ENCODE measurements around the gene EFHC2. TPM values are rescaled to one million over a fixed set of nuclear protein-coding genes. Genes with fewer than 3 reads are reported as not detected.

Gene EFHC2
- total RNA-seq, 1 donor from 2014 or later, result not detected

- FAIRE-seq (no peak), DNase-seq (ENCODE audit: low read depth) (no peak)
- Mint-ChIP-seq H3K4me3 (ENCODE audit: unreplicated experiment) (no peak overlapping the region), H3K27ac (ENCODE audit: unreplicated experiment) (no peak overlapping the region), H3K27me3 (ENCODE audit: low read depth, unreplicated experiment) (no peaks in the 10 kb centered on the region), H3K4me1 (ENCODE audit: low read depth, unreplicated experiment) (no peaks in the 10 kb centered on the region), H3K9me3 (ENCODE audit: unreplicated experiment) (no peaks in the 10 kb centered on the region), H3K36me3 (ENCODE audit: low read depth, unreplicated experiment) (no peaks in the 10 kb centered on the region)
- TF ChIP-seq EZH2 (IDR thresholded peaks at IDR 0.05; ENCODE audit: insufficient read depth, low read length) (no peak), CTCF (IDR thresholded peaks at IDR 0.05; ENCODE audit: insufficient read depth, low read depth, low read length) (no peak)
- Histone ChIP-seq H2AFZ (ENCODE audit: low read depth, low read length) (peak overlapping the region; percentile 85), H3K27me3 (ENCODE audit: insufficient read depth, low read length) (no peaks in the 10 kb centered on the region), H3K79me2 (ENCODE audit: insufficient read depth, low read length) (no peaks in the 10 kb centered on the region), H3K4me3 (ENCODE audit: insufficient read depth, low read depth, low read length) (peak overlapping the region; percentile 50), H3K36me3 (ENCODE audit: insufficient read depth, low read length) (no peaks in the 10 kb centered on the region), H3K9me3 (ENCODE audit: insufficient read depth, low read depth, low read length) (no peaks in the 10 kb centered on the region), H3K4me1 (ENCODE audit: insufficient read depth, low read length) (no peaks in the 10 kb centered on the region), H3K27ac (ENCODE audit: low read depth, low read length) (no peak overlapping the region), H3K9ac (ENCODE audit: low read length) (peak overlapping the region; percentile 81), H3K4me2 (ENCODE audit: low read length) (peak overlapping the region; percentile 82), H4K20me1 (ENCODE audit: insufficient read depth, low read length) (no peaks in the 10 kb centered on the region)
These were observed 606 bp downstream of the EFHC2 start for GRCh38 chrX:44342866-44343265.

GRCh38 chrX:44338361-44338760 lies 5.1 kb downstream of the EFHC2 start:
- no peak overlapping the region for H3K4me3 Mint-ChIP-seq (ENCODE audit: unreplicated experiment)
- Histone ChIP-seq H3K27me3 (ENCODE audit: insufficient read depth, low read length) (no peaks in the 10 kb centered on the region), H3K36me3 (ENCODE audit: insufficient read depth, low read length) (no peaks in the 10 kb centered on the region), H3K79me2 (ENCODE audit: insufficient read depth, low read length) (no peaks in the 10 kb centered on the region), H3K9me3 (ENCODE audit: insufficient read depth, low read depth, low read length) (no peaks in the 10 kb centered on the region), H3K4me1 (ENCODE audit: insufficient read depth, low read length) (no peaks in the 10 kb centered on the region), H3K9ac (ENCODE audit: low read length) (no peak overlapping the region), H2AFZ (ENCODE audit: low read depth, low read length) (no peak overlapping the region), H4K20me1 (ENCODE audit: insufficient read depth, low read length) (no peaks in the 10 kb centered on the region), H3K27ac (ENCODE audit: low read depth, low read length) (no peak overlapping the region), H3K4me2 (ENCODE audit: low read length) (no peak overlapping the region), H3K4me3 (ENCODE audit: insufficient read depth, low read depth, low read length) (no peak overlapping the region)
- H3K9me3 Mint-ChIP-seq (ENCODE audit: unreplicated experiment), result no peaks in the 10 kb centered on the region
- peak; percentile 20 for FAIRE-seq
- no peaks in the 10 kb centered on the region for H3K4me1 Mint-ChIP-seq (ENCODE audit: low read depth, unreplicated experiment)
- TF ChIP-seq CTCF (IDR thresholded peaks at IDR 0.05; ENCODE audit: insufficient read depth, low read depth, low read length) (no peak), EZH2 (IDR thresholded peaks at IDR 0.05; ENCODE audit: insufficient read depth, low read length) (no peak)
- no peak overlapping the region for H3K27ac Mint-ChIP-seq (ENCODE audit: unreplicated experiment)
- no peak for DNase-seq (ENCODE audit: low read depth)
- no peaks in the 10 kb centered on the region for H3K36me3 Mint-ChIP-seq (ENCODE audit: low read depth, unreplicated experiment)
- no peaks in the 10 kb centered on the region for H3K27me3 Mint-ChIP-seq (ENCODE audit: low read depth, unreplicated experiment)

GRCh38 chrX:44332437-44332836 lies 11.0 kb downstream of the EFHC2 start:
- H3K36me3 ChIP-seq (ENCODE audit: insufficient read depth, low read length), result no peaks in the 10 kb centered on the region
- no peak for DNase-seq (ENCODE audit: low read depth)
- no peak overlapping the region for H3K4me3 ChIP-seq (ENCODE audit: insufficient read depth, low read depth, low read length)
- Mint-ChIP-seq H3K9me3 (ENCODE audit: unreplicated experiment) (no peaks in the 10 kb centered on the region), H3K36me3 (ENCODE audit: low read depth, unreplicated experiment) (no peaks in the 10 kb centered on the region), H3K27me3 (ENCODE audit: low read depth, unreplicated experiment) (no peaks in the 10 kb centered on the region), H3K4me3 (ENCODE audit: unreplicated experiment) (no peak overlapping the region), H3K27ac (ENCODE audit: unreplicated experiment) (no peak overlapping the region), H3K4me1 (ENCODE audit: low read depth, unreplicated experiment) (no peaks in the 10 kb centered on the region)
- H3K27me3 ChIP-seq (ENCODE audit: insufficient read depth, low read length), result no peaks in the 10 kb centered on the region
- no peak overlapping the region for H3K27ac ChIP-seq (ENCODE audit: low read depth, low read length)
- no peaks in the 10 kb centered on the region for H4K20me1 ChIP-seq (ENCODE audit: insufficient read depth, low read length)
- no peaks in the 10 kb centered on the region for H3K79me2 ChIP-seq (ENCODE audit: insufficient read depth, low read length)
- no peaks in the 10 kb centered on the region for H3K9me3 ChIP-seq (ENCODE audit: insufficient read depth, low read depth, low read length)
- H2AFZ ChIP-seq (ENCODE audit: low read depth, low read length), result no peak overlapping the region
- TF ChIP-seq EZH2 (IDR thresholded peaks at IDR 0.05; ENCODE audit: insufficient read depth, low read length), result no peak
- no peak for TF ChIP-seq CTCF (IDR thresholded peaks at IDR 0.05; ENCODE audit: insufficient read depth, low read depth, low read length)
- no peaks in the 10 kb centered on the region for H3K4me1 ChIP-seq (ENCODE audit: insufficient read depth, low read length)
- FAIRE-seq, result no peak
- H3K9ac ChIP-seq (ENCODE audit: low read length), result no peak overlapping the region
- H3K4me2 ChIP-seq (ENCODE audit: low read length), result no peak overlapping the region

Measured in astrocyte (in vitro differentiated cells and primary cell).